C1 segment of cervical spinal cord (tissue), 14 donors: ENCODE measurements around the gene ANKRD12.
"Not testable (repeated sequence)": the region's sequence is repeated elsewhere in the genome, so short reads cannot be mapped to it uniquely, and the experiment has no call there.

ENCODE experiments used
- DNase-seq, 14 donors: peaks; one replicate each; lab custom pipeline; 2025; lab: John Stamatoyannopoulos, UW

ANKRD12 gene

DNA sequence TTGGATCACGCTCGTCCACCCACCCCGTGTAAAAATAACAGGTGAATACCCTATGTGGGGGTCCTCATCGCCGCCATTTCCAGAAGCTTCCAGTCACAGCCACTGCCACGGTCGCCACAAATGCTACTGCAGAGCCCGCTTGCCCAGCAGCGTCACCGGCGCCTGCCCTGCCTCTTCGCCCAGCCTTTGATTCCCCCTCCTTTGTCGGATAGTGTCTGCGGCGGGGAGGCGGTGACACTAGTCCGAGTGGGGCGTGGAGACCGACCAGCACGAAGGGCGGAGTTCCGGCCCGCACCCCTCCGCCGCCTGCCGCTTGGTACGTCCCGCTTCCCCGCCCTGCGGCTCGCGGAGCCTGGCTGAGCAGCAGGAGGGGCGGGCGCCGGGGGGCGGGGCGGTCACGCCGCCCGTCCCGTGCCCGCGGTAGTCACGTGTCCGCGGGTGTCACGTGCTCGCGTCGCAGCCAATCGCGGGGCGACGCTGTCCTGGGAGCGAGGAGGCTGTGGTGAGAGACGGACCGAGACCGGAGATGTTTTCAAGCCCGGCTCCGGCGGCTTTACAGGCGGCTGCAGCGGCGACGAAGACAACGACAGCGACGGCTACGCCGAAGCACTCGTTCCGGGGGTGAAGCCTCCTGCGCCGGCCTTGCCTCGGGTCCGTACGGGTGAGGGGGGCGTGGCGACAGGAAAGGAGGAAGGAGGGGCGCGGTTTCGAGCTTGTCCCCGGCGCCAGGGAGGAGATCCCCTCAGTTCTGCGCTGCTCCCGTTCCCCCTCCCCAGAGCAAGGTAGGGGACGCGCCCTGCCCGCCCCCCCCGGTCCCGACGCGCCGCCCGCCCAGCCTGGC is at the start of gene ANKRD12:
ANKRD12 (plus strand) TSS at position 467 of the 841 bp plus-strand sequence. CDS start 45,652 bp downstream, outside the sequence.
- DNase-seq = peak; percentile 79 to 98 (median 96)

DNA sequence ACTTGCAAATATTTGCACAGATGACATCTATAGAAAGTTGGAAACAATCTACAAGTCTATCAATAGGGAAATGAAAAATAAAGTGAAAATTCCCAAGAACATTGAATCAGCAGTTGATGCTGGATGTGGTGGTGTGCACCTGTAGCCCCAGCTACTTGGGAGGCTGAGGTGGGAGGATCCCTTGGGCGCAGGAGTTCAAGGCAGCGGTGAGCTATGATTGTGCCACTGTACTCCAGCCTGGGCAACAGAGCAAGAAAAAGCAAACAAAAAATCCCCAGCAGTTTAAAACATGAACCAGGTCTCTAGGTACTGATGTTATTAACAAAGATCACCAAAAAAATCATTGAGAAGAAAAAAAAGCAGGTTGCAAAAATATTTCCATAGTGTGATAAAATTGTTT is 49.4 kb upstream of the ANKRD12 start:
- no peak for DNase-seq

DNA sequence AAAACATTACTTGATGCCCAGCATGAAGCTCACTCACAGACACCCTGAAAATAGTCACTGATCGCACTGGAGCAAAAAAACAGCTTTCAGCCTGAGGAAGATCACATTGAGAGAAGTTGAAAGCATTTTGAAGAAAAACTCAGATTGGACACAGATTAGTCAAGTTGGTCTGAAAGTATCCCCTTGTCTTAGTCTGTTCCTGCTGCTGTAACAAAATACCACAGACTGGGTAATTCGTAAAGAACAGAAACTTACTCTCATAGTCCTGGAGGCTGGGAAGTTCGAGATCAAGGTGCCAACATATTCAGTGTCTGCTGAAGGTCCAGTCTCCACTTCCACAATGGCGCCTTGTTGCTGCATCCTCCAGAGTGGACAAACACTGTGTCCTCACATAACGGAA is 48.3 kb upstream of the ANKRD12 start:
- no peak for DNase-seq

DNA sequence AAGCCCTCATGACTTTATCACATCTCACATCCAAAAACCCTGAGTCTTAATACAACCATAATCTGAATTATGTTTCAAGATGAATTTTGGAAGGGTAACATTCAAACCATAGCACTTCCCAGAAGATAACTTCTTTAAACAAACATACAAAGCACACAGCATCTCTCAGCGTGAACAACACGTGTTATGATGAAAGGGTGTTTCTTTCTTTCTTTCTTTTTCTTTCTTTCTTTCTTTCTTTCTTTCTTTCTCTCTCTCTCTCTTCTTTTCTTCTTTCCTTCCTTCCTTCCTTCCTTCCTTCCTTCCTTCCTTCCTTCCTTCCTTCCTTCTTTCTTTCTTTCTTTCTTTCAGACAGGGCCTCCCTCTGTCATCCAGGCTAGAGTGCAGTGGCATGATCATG is 47.9 kb upstream of the ANKRD12 start:
- DNase-seq = not testable (repeated sequence)

DNA sequence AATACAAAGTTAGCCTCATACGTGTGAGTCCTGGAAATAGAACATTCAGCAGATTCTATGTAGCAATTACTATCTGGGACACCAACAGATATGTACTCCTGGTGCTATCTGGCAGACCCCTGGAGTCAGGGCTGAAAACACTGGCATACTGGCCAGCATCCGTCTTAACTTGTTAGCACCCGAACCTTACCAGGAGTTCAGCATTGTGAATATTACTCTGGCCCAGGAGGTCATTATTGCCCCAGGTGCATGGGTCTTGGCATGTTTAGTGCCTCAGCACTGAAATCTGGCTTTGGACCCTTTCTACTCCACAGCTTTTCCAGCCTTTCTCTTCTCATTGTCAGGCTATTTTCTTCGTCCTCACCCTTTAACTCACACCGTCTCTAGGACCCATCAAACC is 46.0 kb upstream of the ANKRD12 start:
- DNase-seq = no peak

DNA sequence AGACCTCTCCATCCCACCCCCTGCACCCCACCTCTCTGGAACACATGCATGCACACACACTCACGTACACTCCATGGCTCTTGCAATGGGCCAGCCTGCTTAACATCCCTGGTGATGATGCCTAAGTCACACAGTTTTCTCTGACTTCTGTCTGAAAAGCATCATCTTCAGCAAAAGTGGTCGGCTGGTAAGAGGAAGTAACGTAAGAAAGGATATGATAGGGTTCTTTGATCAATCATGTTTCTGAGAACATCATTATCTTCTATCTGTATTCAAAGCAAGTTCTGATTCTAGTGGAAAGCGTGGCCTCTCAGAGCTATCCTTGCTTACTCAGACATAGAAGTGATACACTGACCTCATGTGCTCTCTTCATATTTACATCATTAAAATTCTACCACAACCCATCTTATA is 45.5 kb upstream of the ANKRD12 start:
- DNase-seq = no peak

DNA sequence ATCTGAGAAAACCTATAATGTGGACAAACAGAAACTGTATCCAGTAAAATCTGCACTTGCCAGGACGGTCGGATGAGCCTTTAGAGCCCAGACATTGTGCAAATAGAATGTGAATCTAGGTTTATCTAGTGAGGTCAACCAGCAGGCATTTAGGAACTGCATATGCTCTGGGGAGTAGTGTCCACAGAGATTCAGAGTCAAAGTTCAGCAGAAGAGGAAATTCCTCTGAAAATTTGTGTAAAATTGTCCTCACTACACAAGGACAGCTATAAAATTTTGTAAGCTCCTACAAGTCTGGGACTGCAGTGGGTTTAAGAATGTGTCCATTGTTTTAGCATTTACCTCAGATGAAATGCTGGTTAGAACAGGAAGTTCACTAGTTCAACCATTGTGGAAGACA is 43.9 kb upstream of the ANKRD12 start:
- DNase-seq = no peak

DNA sequence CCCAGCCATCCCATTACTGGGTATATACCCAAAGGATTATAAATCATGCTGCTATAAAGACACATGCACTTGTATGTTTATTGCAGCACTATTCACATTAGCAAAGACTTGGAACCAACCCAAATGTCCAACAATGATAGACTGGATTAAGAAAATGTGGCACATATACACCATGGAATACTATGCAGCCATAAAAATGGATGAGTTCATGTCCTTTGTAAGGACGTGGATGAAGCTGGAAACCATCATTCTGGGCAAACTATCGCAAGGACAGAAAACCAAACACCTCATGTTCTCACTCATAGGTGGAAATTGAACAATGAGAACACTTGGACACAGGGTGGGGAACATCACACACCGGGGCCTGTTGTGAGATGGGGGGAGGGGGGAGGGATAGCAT is 43.5 kb upstream of the ANKRD12 start:
- DNase-seq = not testable (repeated sequence)

DNA sequence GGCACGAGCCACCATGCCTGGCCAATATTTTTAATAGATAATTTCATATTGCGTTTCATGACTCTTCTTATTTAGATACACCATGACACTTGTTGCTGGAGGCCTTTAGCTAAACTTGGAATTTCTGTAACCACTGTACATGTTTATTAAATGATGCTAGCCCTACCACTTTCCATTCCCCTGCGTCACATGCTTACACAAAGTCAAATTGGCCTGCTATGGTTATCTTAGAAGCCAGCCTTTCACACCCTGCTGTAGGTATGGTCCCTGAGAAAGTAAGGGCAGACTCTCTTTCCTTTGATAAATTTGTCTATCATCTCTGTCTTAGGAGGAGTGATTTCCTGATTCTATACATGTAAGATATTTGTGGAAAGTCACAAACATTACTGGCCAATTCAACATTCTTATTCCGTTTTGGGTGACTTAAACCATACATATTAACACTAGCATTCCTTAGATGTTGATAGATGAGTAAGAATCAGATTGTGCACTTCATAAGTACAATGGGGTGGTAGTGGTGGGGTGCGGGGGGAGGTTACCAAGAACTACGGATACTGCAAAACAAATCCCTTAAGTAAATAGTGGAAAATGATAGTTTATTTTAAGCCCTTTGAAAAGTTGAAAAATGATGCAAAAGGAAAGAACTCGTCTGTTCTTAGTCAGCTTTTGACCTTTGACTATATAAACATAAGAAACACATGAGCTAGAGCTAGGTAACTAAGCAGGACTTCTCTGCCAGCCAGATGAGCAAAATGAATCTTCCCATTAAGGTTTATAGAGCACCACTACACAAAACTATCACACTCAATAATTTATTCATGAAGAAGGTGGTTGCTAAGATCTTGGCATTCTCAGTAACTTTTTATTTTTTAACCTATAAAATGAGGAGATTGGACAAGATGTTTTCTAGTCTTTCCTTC is 42.0 kb upstream of the ANKRD12 start:
- DNase-seq = no peak

DNA sequence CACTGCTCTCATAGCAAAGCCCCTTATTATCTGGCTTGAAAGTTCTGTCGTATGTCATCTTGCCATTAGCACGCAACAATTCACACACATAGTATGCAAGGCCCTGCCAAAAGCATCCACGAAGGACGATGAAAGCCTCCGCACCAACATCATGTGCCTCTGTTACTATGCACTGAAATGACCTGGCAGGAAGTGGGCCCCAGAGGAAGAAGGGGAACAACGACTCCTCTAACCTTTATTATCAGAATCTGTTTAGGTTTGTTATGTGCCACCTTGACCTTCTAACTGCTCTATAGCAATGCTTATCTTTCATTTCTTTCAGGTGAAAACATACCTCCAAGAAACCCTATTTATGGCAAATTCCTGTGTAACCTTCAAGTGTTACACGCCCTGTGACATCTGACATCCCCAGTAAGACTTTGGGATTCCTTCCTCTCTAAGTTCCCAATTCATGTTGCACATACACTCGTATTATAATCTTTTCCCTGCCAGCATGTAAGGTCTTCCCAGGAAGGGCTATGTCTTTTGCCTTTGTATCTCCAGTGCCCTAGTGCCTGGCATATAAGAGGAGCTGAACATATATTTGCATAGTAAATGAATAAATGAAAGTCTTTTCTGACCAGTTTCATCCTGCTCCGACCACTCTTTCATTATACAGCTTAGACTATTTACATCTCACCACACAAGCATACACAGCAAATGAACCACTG is 41.1 kb upstream of the ANKRD12 start:
- no peak for DNase-seq

DNA sequence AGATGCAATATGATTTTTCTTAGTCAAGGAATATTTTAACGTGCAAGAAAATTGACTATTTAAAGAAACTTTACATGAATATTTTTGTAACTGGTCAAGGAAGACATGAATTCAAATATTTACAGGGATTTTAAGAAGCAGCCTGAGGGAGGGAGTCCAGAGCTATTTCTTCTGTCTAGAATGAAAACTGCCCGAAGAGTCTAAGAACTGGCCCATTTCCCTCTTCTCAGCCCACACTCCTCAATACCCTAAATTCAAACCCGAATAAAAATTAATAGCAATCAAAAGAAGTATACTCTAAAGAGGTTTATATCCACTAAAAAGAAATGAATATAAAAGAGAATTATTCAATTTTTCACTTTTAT is 40.6 kb upstream of the ANKRD12 start:
- no peak for DNase-seq

DNA sequence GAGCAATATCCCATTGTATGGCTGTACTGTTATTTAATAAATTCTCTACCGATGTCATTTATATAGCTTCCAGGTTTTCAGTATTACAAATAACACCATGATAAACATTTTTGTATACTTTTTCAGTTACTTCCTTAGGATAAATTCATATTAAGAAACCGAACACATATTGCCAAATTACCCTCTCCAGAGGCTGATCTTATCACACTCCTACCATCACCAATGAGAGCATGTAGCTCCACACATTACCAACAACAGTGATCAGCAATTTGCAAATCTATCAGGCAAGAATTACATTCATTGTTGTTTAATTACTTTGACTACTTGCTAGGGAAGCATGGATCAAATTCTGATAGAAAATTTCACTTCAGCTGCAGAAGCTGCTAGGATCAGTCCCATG is 39.9 kb upstream of the ANKRD12 start:
- DNase-seq = no peak

DNA sequence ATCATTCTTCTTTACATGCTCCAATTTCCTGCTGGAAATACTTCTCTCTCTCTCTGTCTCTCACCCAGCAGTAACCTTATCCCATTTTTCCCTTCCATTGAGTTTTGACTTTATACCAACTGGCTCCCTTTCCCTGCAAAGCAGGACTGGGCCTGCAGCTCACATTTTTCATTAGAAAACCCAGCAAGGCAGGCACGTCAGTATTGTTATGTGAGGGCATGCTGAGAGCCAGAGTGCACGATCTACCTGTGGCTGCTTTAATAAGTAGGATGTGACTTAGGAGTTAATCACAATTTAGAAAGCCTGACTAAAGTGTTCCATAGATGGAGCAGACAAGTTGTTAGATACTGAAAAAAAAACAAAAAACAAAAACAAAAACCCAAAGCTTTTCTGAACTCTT is 39.2 kb upstream of the ANKRD12 start:
- DNase-seq = no peak

DNA sequence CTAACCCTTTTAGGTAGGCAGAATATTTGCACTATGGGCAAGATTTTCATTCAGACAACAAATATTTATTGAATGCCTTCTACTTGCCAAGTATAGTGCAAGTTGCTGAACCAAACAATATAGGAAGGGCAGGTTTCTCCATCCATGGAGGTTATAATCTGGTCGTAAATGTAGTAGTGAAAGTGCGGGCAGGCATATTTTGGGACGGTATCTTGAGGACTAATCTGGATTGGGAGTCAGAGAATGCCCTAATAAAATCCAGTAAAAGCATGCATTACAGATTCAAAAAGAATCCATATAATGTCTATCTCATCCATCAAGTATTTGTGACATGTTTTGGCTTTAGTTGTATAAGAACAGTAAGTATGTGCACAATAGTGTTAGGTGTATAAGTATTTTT is 35.8 kb upstream of the ANKRD12 start:
- DNase-seq = no peak

DNA sequence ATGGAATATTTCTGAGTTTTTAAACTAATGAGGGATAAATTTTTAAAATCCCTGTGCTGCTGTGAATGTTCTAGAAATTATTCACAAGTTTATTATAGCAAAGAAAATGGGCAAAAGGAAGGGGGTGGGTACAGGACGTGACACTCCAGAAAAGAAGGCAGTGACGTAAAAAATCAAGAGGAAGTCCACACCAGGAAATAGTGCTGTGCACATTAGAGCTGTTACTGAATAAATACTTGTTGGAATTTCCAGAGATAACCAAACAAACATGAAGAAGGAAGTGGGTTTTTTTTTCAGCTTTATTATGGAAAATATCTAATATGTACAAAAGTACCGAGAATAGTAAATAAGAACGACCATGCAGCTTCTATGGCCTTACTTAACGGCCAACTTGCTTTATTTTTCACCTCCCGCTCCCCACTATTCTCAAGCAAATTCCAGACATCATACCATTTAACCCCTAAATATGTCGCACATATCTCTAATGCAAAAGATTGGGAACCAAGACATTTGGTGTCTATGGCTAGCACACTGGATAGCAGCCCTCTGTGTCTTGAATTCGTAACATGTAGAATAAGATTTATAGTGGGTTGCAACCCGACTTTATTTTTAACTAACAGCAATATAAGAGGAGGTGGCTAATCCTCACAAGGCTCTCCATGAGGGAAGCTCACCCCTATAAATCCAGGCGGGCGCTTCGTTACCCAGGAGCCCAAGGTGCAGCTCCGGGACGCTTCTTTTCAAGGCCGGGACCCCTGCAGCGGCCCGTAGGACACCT is 34.7 kb upstream of the ANKRD12 start:
- peak in 1 of 14 donors; percentile 41 for DNase-seq

DNA sequence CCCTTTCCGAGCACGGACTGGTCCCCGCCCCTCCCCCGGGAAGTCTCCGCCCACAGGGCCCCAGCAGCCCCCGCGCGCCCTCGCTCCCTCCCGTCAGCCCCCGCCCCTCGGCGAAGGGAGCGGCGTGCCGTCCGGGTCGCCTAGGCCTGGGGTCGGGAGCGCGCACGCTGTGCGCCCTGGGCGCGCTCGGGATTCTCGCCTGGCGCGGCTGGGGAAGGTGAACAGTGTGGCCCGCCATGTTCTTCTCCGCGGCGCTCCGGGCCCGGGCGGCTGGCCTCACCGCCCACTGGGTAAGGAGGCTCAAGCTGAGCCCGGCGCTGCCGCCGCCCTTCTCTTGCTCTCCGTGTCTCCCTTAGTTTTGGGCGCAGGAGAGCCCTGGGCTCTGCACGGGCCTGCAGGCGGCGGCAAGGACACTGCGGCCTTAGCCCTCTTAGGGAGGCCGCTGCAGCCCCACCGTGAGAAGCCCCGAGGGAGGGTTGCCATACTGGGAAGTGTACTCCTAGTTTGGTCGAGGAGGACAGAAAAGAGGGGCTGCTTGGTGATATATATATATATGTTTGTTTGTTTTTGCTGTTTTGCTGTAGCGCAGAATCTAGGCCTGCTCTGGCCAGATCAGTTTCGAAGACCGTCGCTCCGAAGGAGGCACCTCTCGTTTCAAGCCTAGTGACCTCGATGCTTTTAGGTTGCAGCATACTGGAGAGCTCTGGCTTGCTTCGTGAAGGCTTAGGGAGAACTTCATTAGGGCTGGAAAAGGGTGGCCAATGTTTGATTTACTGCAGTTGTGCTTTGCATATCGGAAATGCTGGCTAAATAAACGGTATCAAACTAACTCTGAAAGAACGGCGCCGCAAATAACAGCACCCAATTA is 33.8 kb upstream of the ANKRD12 start, which contains the start of gene NDUFV2:
NDUFV2 (plus strand) TSS at position 192 of the 868 bp plus-strand sequence; CDS start at position 237, 45 bp downstream.
- DNase-seq = peak; percentile 74 to 97 (median 92)

DNA sequence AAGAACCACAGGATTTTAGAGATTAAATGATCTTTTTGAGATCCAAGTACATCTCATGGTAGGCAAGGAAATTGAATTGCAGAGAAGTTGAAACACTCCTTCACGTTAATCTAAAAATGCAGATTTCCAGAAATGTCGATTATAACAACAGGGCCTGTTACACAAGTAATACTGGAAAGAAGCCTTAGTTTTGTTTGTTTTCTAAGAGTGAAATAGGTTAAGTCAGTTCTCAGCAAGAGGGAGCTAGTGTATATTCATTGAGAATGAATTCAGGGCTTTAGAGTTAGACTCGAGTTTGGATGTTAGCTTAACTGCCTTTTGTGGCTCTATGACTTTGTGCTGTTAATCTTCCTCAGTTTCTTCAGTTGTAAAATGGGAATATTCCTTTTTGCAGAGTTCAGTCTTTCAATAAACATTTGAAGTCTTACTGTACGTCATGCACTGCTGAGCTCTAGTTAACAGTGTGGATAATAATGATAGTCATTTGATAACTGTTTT is 33.2 kb upstream of the ANKRD12 start:
- DNase-seq = no peak

DNA sequence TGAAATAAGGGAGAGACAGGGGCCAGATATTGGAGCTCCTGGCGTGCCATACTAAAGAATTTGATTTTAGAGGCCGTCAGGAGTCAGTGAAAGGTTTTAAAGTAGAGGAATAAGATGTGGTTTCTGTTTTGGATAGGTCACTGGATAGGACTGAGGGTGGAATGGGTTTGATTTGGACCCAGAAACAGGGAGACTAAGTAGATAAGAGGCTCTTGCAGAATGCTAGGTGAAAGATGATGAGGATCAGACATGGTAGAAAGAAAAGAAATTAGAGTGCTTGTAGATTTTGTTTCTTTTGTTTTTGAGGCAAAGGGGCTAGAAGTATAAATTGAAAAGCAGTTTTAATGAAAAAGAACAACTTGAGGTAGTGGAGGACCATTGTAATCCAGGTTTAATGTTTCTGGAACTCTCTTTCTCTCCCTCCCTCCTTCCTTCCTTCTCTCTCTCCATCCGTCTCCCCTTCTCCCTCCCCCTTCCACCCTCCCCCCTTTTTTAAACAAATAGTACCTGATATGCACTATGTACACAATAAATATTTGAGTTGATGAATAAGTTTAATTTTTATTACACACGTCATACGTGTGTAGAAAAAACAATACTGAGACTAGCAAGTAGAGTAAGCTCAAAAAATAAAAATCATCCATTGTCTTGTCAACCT is 32.2 kb upstream of the ANKRD12 start:
- no peak for DNase-seq

DNA sequence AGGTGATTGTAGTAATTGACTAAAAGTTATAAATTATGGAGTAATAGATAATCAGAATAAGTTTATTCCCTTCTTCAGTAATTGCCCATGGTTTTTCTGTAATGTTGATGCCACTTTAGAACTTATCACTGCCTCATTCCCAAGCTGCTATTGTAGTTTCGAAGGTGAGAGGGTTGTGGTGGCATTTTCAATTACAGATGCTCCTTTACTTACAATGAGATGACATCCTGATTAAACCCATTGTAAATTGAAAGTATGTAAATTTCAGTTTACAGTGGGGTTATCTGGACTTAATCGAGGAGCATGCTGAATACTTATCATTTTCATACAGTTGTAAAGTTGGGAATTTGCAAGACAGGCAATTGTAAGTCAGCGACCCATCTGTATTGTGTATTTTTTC is 31.2 kb upstream of the ANKRD12 start:
- DNase-seq = no peak
